Endothelial cell (in vitro differentiated cells): ENCODE results near the gene DAGLA. TPM values are rescaled to one million over a fixed set of nuclear protein-coding genes. Genes with fewer than 3 reads are reported as not detected.

Experiments
- DNase-seq: peaks from one replicate; pipeline ENCODE4 v3.0.0; 2021; ENCODE audit warnings: low spot score
- H3K27ac Mint-ChIP-seq: one replicate; pipeline ENCODE4 v1.8.0; 2021; ENCODE audit warnings: mixed read lengths, inconsistent platforms; ENCODE audit not compliant: unreplicated experiment
- H3K27me3 Mint-ChIP-seq: one replicate; pipeline ENCODE4 v1.8.0; 2021; ENCODE audit warnings: mild to moderate bottlenecking, moderate library complexity, mixed read lengths, inconsistent platforms; ENCODE audit not compliant: unreplicated experiment
- H3K36me3 Mint-ChIP-seq: one replicate; pipeline ENCODE4 v1.8.0; 2021; ENCODE audit warnings: mild to moderate bottlenecking, low read depth, mixed read lengths, inconsistent platforms; ENCODE audit not compliant: unreplicated experiment
- H3K4me1 Mint-ChIP-seq: one replicate; pipeline ENCODE4 v1.8.0; 2021; ENCODE audit warnings: mild to moderate bottlenecking, mixed read lengths, inconsistent platforms; ENCODE audit not compliant: unreplicated experiment
- H3K4me3 Mint-ChIP-seq: one replicate; pipeline ENCODE4 v1.8.0; 2021; ENCODE audit warnings: mild to moderate bottlenecking, mixed read lengths, inconsistent platforms; ENCODE audit not compliant: unreplicated experiment
- H3K9me3 Mint-ChIP-seq: one replicate; pipeline ENCODE4 v1.8.0; 2021; ENCODE audit warnings: mixed read lengths, inconsistent platforms; ENCODE audit not compliant: unreplicated experiment
- CTCF ChIP-seq: fragments of 200-600 bp; sonication (generic); IDR thresholded peaks from one replicate; pipeline ENCODE4 v1.5.0; 2021; ENCODE audit warnings: antibody characterized with exemption; ENCODE audit not compliant: unreplicated experiment
- total RNA-seq: library from RNA; stranded (reverse); fragmentation: NEBNext Ultra II Directional; extraction: Animal tissue kit (Norgen Biotek cat#: 25700); gene quantifications from one replicate; pipeline ENCODE4 v1.2.1, GENCODE V29; 2021; ENCODE audit not compliant: unreplicated experiment

DAGLA gene
- total RNA-seq, 1 donor from 2014 or later, result 3.2 TPM

DNA sequence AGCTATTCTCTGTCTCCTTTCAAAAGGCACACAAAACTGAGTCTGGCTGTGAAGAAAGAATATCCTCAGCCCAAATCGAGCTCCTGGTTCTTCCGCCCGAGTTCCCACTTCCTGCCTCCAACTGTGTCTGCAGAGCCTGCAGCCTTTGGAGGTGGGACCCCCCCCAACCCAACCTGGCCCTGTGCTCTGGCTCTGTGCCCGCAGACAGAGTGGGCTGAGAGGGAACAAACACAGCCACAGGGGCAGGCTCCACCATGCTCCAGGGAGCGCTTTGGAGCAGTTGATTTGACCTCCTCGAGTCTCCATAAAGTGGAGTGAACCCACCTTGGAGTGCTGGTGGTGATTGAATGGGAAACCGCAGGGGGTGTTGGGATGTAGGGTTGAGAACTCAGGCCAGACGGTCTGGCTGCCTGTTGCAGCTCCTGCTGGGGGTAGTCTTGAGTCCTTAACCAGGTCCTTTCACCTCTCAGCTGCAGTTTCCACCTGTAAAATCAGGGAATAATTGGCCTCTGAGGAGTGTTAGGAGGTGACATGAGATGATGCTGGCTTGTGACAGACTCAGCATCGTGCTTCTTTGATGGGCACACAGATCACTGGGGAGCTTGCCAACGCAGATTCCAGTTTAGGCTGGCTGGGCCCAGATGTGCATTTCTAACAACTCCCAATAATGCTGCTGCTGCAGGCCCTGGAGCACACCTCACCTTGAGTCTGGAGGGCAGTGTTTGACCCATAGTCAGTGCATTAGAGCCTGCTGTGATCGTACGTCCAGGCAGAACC lies 11.4 kb downstream of the DAGLA start:
- no peak for DNase-seq
- H3K27ac Mint-ChIP-seq, result no peak overlapping the region
- no peaks in the 10 kb centered on the region for H3K36me3 Mint-ChIP-seq
- H3K4me1 Mint-ChIP-seq, result peaks cover 18% of the 10 kb centered on the region
- no peaks in the 10 kb centered on the region for H3K9me3 Mint-ChIP-seq
- H3K27me3 Mint-ChIP-seq, result peaks cover 2% of the 10 kb centered on the region
- no peak for TF ChIP-seq CTCF
- no peak overlapping the region for H3K4me3 Mint-ChIP-seq

DNA sequence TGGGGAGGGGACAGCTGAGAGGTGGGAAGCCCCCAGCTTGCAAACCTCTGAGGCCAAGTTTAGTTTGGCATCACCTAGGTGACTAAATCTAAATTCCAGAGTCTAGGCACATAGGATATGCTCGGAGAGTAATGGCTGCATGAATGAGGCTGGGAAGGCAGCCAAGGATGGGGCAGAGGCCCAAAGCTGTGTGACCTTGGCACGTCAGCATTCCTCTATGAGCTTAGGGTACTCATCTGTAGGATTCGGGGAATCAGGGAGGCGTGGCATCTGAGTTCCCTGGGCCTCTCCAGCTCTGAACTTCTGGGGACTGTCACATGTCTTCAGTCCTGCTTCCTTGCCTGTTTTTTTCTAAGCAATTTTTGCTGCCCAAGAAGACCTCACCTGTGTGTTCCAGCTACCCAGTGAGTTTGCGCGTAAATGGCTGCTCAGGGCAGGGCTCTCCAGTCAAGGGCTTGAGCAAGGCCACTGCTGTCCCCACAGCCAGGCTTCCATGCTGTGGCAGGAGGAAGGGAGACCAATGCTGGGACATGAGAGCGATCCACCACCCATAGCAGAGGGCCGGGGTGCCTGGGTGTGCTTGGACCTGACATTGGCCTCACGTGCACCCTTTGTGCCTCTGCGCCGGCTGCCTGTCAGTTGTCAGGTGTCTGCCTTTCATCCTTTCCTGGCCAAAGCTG lies 13.9 kb downstream of the DAGLA start:
- no peak overlapping the region for H3K27ac Mint-ChIP-seq
- H3K9me3 Mint-ChIP-seq, result no peaks in the 10 kb centered on the region
- H3K36me3 Mint-ChIP-seq, result no peaks in the 10 kb centered on the region
- peaks cover 24% of the 10 kb centered on the region for H3K4me1 Mint-ChIP-seq
- TF ChIP-seq CTCF, result no peak
- no peak overlapping the region for H3K4me3 Mint-ChIP-seq
- H3K27me3 Mint-ChIP-seq, result peaks cover 2% of the 10 kb centered on the region
- DNase-seq, result no peak

- peaks cover 24% of the 10 kb centered on the region for H3K4me1 Mint-ChIP-seq
- TF ChIP-seq CTCF, result no peak
- no peak for DNase-seq
- H3K36me3 Mint-ChIP-seq, result no peaks in the 10 kb centered on the region
- no peak overlapping the region for H3K4me3 Mint-ChIP-seq
- H3K27me3 Mint-ChIP-seq, result peaks cover 2% of the 10 kb centered on the region
- H3K27ac Mint-ChIP-seq, result no peak overlapping the region
- H3K9me3 Mint-ChIP-seq, result no peaks in the 10 kb centered on the region
These were observed 14.4 kb downstream of the DAGLA start for GRCh38 chr11:61694602-61694939.

- no peaks in the 10 kb centered on the region for H3K36me3 Mint-ChIP-seq
- H3K4me3 Mint-ChIP-seq, result no peak overlapping the region
- TF ChIP-seq CTCF, result no peak
- no peak for DNase-seq
- H3K9me3 Mint-ChIP-seq, result no peaks in the 10 kb centered on the region
- peaks cover 19% of the 10 kb centered on the region for H3K4me1 Mint-ChIP-seq
- peaks cover 2% of the 10 kb centered on the region for H3K27me3 Mint-ChIP-seq
- H3K27ac Mint-ChIP-seq, result no peak overlapping the region
These were observed 14.9 kb downstream of the DAGLA start for GRCh38 chr11:61694946-61695706.

DNA sequence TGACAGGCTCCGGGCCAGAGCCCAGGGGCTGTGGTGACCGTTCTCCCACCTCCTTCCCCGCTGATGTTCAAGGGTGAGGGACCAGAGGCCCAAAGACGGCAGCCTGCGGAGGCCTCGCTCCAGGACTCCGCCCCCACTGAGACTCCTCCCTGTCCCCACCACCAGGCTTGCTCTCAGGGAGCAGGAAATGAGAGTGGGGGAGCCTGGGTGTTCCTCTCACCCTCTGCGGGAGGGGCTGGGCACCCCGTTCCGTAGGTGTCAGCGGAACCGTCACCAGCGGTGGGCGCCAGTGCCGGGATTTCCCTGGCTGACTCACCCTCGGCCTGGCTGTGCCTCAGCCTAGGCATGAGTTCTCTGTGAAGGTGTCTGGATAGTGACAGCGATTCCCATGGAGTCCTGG lies 15.7 kb downstream of the DAGLA start:
- Mint-ChIP-seq H3K36me3 (no peaks in the 10 kb centered on the region), H3K9me3 (no peaks in the 10 kb centered on the region), H3K4me1 (peaks cover 13% of the 10 kb centered on the region), H3K27ac (no peak overlapping the region), H3K4me3 (no peak overlapping the region), H3K27me3 (peaks cover 2% of the 10 kb centered on the region)
- DNase-seq, result no peak
- no peak for TF ChIP-seq CTCF
